Right kidney (tissue), 1 donor: ENCODE measurements around the gene FUBP3.
A peak's percentile ranks its signal among the peaks of the same experiment; 100 is the strongest.

Source experiments
- DNase-seq: peaks from one replicate; pipeline ENCODE4 v3.0.0-alpha.2; 2016

Gene FUBP3

DNA sequence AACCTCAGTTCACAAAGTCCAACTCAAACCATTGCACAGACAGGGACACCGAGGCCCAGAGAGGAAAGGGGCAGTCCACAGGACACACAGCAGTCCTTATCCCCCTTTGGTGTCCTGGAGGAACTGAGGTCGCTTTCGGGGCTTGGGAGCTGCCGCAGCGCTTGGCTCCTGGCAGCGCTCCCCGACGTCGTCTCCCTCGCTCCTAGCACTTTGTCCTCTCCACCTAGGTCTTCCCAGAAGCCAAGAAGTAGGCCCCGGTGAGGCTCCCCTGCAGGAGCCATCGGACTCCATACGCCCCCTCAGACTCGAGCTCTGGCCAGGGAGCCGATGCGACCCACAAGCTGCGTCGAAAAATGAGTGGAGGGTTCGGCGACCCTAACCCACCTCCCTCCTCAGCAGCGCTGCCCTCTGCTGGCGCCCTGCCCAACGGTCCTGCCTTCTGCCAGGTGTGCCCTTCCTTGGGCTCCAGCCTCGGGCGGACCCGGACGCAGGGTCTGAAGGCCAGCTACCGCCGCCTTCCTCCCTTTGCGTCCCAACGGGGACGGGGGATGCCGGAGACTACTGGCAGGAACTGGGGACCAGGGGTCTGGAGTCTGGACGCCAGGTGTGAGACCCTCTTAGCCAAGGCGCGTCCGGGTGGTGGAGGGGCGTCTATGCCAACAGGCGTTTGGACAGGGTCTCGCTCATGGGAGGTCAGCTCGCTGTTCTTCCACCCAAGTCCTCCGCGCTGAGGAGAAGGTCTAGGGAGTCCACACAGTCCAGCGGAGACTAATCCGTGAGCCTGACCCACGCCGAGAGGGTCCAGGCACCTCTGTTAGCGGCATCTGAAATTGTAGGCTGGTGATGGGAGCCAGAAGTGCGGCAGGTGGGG, 83.0 kb downstream of the FUBP3 start:
- peak; percentile 63 for DNase-seq

DNA sequence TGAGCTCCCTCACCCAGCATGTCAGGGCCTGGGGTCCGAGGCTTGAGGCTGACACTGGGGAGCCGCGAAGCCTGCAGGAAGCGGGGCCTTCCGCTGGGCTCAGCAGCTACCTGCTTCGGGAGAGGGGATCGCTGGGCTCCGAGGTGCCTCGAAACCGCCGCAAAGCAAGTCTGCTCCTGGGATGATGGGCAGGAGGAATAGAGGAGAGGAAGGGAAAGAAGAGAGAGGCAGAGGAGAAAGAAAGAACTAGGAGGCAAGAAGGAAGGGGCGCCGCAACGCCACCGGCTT, 83.5 kb downstream of the FUBP3 start:
- no peak for DNase-seq

DNA sequence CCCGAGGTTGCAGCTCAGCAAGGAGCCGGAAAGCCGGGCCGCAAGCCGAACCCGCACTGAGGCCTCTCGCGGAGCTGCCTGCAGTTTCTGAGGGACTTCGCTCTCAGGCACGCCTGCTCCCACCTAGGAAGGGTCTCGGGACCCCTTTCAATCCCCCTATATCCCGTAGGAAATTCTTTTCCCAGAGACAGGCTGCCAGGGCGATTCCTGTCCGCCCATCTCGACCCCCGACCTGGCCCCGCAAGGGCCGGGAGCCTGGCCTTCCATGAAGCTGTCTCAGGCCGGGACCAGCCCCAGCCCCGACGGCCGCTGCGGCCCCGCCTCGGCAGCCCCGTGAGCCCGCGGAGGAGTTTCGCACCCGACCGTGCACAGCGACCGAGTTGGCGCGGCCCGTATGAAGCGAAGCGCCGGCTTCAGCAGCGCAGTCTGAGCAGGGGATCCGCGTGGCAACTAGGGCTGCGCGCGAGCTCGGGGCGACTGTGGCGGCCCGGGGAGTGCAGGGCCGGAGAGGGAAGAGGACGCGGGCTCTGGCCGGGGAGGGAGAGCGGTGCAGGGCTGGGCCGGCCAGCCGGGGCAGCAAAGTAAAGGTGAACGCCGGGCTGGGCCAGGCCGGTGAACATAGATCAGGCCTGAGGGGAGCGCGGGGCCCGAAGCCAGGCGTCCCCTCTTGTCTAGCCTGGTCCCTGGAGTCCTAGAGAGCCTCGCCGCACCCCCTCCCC, 84.0 kb downstream of the FUBP3 start:
- peak; percentile 71 for DNase-seq

GRCh38 chr9:130663977-130664250, 84.5 kb downstream of the FUBP3 start:
- DNase-seq = no peak

GRCh38 chr9:130664251-130665028, 85.1 kb downstream of the FUBP3 start, which contains the start of gene PRDM12:
Gene PRDM12, plus strand, starts transcription at chr9:130664594. Its CDS starts 60 bp downstream, at chr9:130664654.
- DNase-seq = peak; percentile 55

- no peak for DNase-seq
Measured at GRCh38 chr9:130665029-130665430, 85.7 kb downstream of the FUBP3 start.

GRCh38 chr9:130665431-130666392, 86.3 kb downstream of the FUBP3 start:
- peak; percentile 38 for DNase-seq

- peak; percentile 39 for DNase-seq
Measured at GRCh38 chr9:130666393-130667119, 87.2 kb downstream of the FUBP3 start.

DNA sequence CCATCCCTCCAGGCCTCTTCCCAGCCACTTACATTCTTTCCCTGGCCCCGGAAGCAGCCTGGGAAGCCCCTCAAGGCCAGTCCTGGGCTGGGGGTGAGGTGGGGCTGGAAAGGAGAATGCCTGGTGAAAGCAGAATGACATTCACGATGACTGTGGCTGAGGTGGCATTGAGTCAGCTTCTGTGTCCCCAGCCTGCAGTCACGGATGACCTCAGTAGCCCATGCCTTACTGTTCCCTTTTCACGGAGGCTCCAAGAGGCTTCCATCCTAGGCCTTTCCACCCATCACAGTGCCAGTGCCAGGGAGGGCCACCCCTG, 87.7 kb downstream of the FUBP3 start:
- DNase-seq = no peak

- no peak for DNase-seq
Measured at GRCh38 chr9:130668196-130668595, 88.8 kb downstream of the FUBP3 start.

DNA sequence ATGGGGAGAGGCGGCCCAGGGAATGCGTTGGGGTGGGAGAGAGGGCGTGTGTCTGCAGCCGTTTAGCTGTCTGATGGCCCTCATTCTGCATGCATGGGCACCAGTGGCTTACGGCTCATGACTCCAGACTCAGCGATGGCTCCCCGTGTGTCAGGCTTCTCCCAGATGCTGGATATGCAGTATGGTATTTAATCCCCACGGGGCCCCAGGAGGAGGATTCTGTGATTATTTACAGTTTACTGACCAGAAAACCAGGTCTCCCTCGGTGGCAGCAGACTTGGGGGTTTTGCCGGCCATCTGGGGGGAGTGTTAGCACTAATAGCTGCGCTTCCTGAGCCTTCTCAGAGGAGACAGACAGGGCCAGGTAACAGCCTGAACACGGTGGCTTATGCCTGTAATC, 89.3 kb downstream of the FUBP3 start:
- no peak for DNase-seq

DNA sequence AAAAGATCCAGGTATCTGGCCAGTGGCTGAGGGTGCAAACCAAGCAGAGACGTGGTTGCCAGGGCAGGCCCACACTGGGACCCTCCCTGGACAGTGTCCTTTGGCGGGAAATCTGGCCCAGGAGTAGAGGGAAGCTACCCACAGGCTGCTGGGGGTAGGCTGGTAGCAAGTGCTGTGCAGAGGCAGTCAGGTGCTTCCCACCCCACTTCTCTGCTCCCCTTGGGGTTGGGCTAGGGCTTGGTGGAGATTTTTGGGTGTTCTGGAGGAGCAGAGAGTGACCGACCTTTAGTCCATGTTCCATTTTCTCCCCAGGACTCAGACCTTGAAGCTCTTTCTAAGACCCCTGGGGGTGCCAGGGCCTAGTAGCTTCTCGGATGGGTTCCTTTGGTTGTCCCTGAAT, 90.6 kb downstream of the FUBP3 start:
- no peak for DNase-seq

GRCh38 chr9:130670644-130671043, 91.3 kb downstream of the FUBP3 start:
- no peak for DNase-seq

- DNase-seq = no peak
Measured at GRCh38 chr9:130672466-130672865, 93.1 kb downstream of the FUBP3 start.

- no peak for DNase-seq
Measured at GRCh38 chr9:130672933-130673615, 93.7 kb downstream of the FUBP3 start.

DNA sequence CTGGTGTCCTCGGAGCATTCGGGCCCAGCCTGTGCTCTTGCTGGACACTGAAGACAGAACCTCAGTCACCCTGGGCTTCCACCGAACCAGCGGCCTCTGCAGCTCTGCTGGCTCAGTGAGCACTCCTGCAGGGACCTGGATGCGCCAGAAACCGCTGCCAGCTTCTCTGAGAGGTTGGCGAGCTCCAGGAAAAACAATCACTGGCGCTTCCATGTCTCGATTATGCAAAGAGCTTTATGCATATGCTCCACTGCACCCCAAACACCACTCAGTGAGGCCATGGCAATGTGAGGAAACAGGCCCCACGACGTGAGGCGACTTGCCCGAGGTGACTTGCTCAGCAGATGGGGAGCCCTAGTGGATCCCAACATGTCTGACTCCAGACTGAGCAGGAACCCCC, 96.0 kb downstream of the FUBP3 start:
- no peak for DNase-seq

- DNase-seq = no peak
Measured at GRCh38 chr9:130677252-130677651, 97.9 kb downstream of the FUBP3 start.

DNA sequence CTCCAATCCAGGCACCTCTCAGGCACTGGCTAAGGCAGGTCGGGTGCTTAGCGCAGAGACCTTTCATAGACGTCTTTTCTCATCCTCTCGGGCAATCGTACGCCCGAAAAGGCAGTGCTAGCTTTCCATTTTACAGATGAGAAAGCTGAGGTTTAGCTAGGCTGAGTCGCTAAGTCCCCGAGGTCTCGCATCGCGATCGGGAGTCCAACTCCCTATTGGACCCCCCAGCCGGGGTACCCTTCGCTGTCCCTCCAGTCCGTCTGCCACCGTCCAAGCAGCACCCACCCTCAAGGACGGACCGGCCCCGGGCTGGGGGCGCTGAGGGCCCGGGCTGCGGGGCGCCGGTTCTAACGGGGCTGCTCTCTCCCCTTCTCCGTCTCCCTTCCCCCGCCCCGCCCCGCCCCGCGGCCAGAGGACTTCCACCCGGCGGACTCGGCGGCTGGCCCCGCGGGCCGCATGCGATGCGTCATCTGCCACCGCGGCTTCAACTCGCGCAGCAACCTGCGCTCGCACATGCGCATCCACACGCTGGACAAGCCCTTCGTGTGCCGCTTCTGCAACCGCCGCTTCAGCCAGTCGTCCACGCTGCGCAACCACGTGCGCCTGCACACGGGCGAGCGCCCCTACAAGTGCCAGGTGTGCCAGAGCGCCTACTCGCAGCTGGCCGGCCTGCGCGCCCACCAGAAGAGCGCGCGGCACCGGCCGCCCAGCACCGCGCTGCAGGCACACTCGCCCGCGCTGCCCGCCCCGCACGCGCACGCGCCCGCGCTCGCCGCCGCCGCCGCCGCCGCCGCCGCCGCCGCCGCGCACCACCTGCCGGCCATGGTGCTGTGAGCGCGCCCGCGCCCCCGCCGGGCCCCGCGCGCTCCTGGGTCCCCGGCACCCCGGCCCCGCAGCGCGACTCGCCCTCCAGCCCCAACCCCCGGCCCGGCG, 101.7 kb downstream of the FUBP3 start:
- DNase-seq = peak; percentile 79

- peak; percentile 65 for DNase-seq
Measured at GRCh38 chr9:130681769-130682420, 102.5 kb downstream of the FUBP3 start.
